Stimulated activated naive B cell treated with anti-CD40 and anti-IgM and Interleukin-4, amounts not matched to agents 10 μg/mL and 1 μg/mL and 100 μg/mL, for 72 hours (primary cell): ENCODE results near the gene FLVCR2.
A peak's percentile ranks its signal among the peaks of the same experiment; 100 is the strongest.

Source experiments
- ATAC-seq, 2 donors: fragments of 150-1000 bp; cut with Tn5 transposase; replicated peaks; 2 replicates each; pipeline ENCODE4 v1.10.0; 2021; ENCODE audit warnings: moderate library complexity in 1 of 2
- DNase-seq: peaks from one replicate; pipeline ENCODE4 v3.0.0; 2021
- H3K27ac Mint-ChIP-seq: one replicate; pipeline ENCODE4 v1.8.0; 2022; ENCODE audit warnings: mild to moderate bottlenecking, mixed read lengths
- H3K27me3 Mint-ChIP-seq, 2 donors: one replicate each; pipeline ENCODE4 v1.8.0; 2022; ENCODE audit warnings: mixed read lengths in 2 of 2
- H3K36me3 Mint-ChIP-seq, 2 donors: one replicate each; pipeline ENCODE4 v1.8.0; 2022; ENCODE audit warnings: mixed read lengths in 2 of 2, mild to moderate bottlenecking in 1 of 2
- H3K4me1 Mint-ChIP-seq, 2 donors: one replicate each; pipeline ENCODE4 v1.8.0; 2022; ENCODE audit warnings: mixed read lengths in 2 of 2, mild to moderate bottlenecking in 1 of 2
- H3K4me3 Mint-ChIP-seq, 2 donors: one replicate each; pipeline ENCODE4 v1.8.0; 2022; ENCODE audit warnings: mild to moderate bottlenecking in 2 of 2, mixed read lengths in 2 of 2, moderate library complexity in 1 of 2
- H3K9me3 Mint-ChIP-seq, 2 donors: one replicate each; pipeline ENCODE4 v1.8.0; 2022; ENCODE audit warnings: mixed read lengths in 2 of 2, mild to moderate bottlenecking in 1 of 2

The FLVCR2 gene

GRCh38 chr14:75563931-75564330 is 14.5 kb upstream of the FLVCR2 start:
- Mint-ChIP-seq H3K27ac (no peak overlapping the region), H3K4me3 (no peak overlapping the region), H3K27me3 (peaks cover 5 to 10% of the 10 kb centered on the region in 2 donors), H3K9me3 (peaks cover 0 to 4% of the 10 kb centered on the region in 2 donors), H3K36me3 (peaks cover 3 to 32% of the 10 kb centered on the region in 2 donors), H3K4me1 (peaks cover 44 to 52% of the 10 kb centered on the region in 2 donors)
- no peak for ATAC-seq
- DNase-seq: no peak

GRCh38 chr14:75565056-75565455 is 13.4 kb upstream of the FLVCR2 start:
- Mint-ChIP-seq H3K9me3 (peaks cover 0 to 4% of the 10 kb centered on the region in 2 donors), H3K36me3 (peaks cover 4 to 35% of the 10 kb centered on the region in 2 donors), H3K27ac (no peak overlapping the region), H3K4me3 (no peak overlapping the region), H3K27me3 (peaks cover 5 to 10% of the 10 kb centered on the region in 2 donors), H3K4me1 (peaks cover 34 to 40% of the 10 kb centered on the region in 2 donors)
- DNase-seq (no peak), ATAC-seq (no peak)

GRCh38 chr14:75566321-75566720 is 12.1 kb upstream of the FLVCR2 start:
- Mint-ChIP-seq H3K4me3 (no peak overlapping the region), H3K36me3 (peaks cover 8 to 40% of the 10 kb centered on the region in 2 donors), H3K27me3 (peaks cover 5 to 10% of the 10 kb centered on the region in 2 donors), H3K9me3 (peaks cover 0 to 4% of the 10 kb centered on the region in 2 donors), H3K4me1 (peaks cover 28% of the 10 kb centered on the region in 2 donors), H3K27ac (peak overlapping the region; percentile 81)
- DNase-seq: no peak
- ATAC-seq: peak; percentile 51 to 54

DNA sequence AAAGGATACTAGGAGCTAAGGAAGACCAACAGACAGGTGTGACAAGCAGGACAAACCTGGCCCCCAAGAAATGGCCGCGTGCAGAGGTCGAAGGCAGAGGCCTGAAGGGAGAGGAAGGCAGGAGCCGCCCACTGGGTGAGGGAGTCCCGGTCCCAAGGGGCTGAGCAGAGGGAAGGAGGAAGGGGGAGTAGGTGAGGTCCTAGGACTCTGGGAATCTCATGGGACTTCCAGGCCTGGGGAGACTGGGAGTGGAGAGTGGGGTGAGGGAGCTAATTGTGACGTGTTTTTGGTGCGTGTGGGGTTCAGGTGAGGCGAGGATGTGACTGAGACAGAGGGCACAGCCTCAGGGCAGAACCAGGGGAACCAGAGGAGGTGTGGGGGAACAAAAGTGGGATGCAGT is 11.7 kb upstream of the FLVCR2 start:
- Mint-ChIP-seq H3K9me3 (peaks cover 0 to under 1% of the 10 kb centered on the region in 2 donors), H3K27ac (peak overlapping the region; percentile 81), H3K4me3 (no peak overlapping the region), H3K27me3 (peaks cover 9 to 14% of the 10 kb centered on the region in 2 donors), H3K36me3 (peaks cover 6 to 42% of the 10 kb centered on the region in 2 donors), H3K4me1 (peaks cover 23% of the 10 kb centered on the region in 2 donors)
- DNase-seq (no peak), ATAC-seq (no peak)

DNA sequence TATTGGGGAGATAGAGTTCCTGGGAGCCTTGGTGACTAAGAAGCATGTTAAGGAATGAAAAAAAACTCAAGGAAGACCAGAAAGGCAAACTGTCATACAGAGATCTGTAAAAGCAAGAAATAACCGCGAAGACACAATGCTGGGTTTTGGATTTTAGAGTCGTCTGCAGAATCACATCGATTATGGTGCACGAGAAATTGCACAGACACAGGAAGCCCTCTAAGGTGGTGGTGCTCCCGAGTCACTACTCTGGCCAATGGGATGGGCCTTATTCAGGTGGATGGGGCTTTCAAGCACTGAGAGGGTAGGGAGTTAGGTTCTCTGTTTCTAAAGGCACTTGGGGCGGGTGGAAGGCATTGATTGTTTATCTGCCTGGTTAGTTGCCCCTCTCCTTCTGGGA is 10.3 kb upstream of the FLVCR2 start:
- H3K4me3 Mint-ChIP-seq: no peak overlapping the region
- H3K27ac Mint-ChIP-seq: no peak overlapping the region
- no peaks in the 10 kb centered on the region for H3K9me3 Mint-ChIP-seq
- H3K4me1 Mint-ChIP-seq: peaks cover 10 to 17% of the 10 kb centered on the region in 2 donors
- peaks cover 18 to 22% of the 10 kb centered on the region in 2 donors for H3K27me3 Mint-ChIP-seq
- DNase-seq (no peak), ATAC-seq (no peak)
- peaks cover 7 to 44% of the 10 kb centered on the region in 2 donors for H3K36me3 Mint-ChIP-seq

GRCh38 chr14:75568791-75569190 is 9.6 kb upstream of the FLVCR2 start:
- no peak overlapping the region for H3K27ac Mint-ChIP-seq

GRCh38 chr14:75570797-75571196 is 7.6 kb upstream of the FLVCR2 start:
- Mint-ChIP-seq H3K27ac (no peak overlapping the region), H3K9me3 (no peaks in the 10 kb centered on the region), H3K4me3 (no peak overlapping the region), H3K27me3 (peaks cover 22 to 26% of the 10 kb centered on the region in 2 donors), H3K36me3 (peaks cover 7 to 40% of the 10 kb centered on the region in 2 donors), H3K4me1 (peaks cover 10 to 15% of the 10 kb centered on the region in 2 donors)
- ATAC-seq (peak; percentile 40 to 57), DNase-seq (no peak)

More at GRCh38 chr14:75568791-75569190, 9.6 kb upstream of the FLVCR2 start:
- peaks cover 22% of the 10 kb centered on the region in 2 donors for H3K27me3 Mint-ChIP-seq
- H3K4me3 Mint-ChIP-seq: no peak overlapping the region
- DNase-seq (no peak), ATAC-seq (no peak)
- peaks cover 10 to 17% of the 10 kb centered on the region in 2 donors for H3K4me1 Mint-ChIP-seq
- H3K36me3 Mint-ChIP-seq: peaks cover 7 to 44% of the 10 kb centered on the region in 2 donors
- H3K9me3 Mint-ChIP-seq: no peaks in the 10 kb centered on the region

GRCh38 chr14:75572104-75572503 is 6.3 kb upstream of the FLVCR2 start:
- Mint-ChIP-seq H3K4me1 (peaks cover 11 to 18% of the 10 kb centered on the region in 2 donors), H3K4me3 (no peak overlapping the region), H3K36me3 (peaks cover 7 to 29% of the 10 kb centered on the region in 2 donors), H3K27ac (no peak overlapping the region), H3K27me3 (peaks cover 11 to 22% of the 10 kb centered on the region in 2 donors), H3K9me3 (no peaks in the 10 kb centered on the region)
- no peak for DNase-seq
- ATAC-seq: no peak

GRCh38 chr14:75577090-75577489 is 1.3 kb upstream of the FLVCR2 start:
- H3K27ac Mint-ChIP-seq: peak overlapping the region; percentile 91
- ATAC-seq: peak; percentile 78 to 81

GRCh38 chr14:75577729-75578101 is 705 bp upstream of the FLVCR2 start:
- no peaks in the 10 kb centered on the region for H3K9me3 Mint-ChIP-seq
- ATAC-seq (peak; percentile 84), DNase-seq (peak; percentile 70)
- peak overlapping the region; percentile 92 to 94 for H3K4me3 Mint-ChIP-seq
- peaks cover 26 to 37% of the 10 kb centered on the region in 2 donors for H3K4me1 Mint-ChIP-seq
- peaks cover 0 to 3% of the 10 kb centered on the region in 2 donors for H3K36me3 Mint-ChIP-seq
- H3K27ac Mint-ChIP-seq: peak overlapping the region; percentile 91
- peaks cover 3 to 8% of the 10 kb centered on the region in 2 donors for H3K27me3 Mint-ChIP-seq

More at GRCh38 chr14:75577090-75577489, 1.3 kb upstream of the FLVCR2 start:
- peaks cover 1 to 8% of the 10 kb centered on the region in 2 donors for H3K36me3 Mint-ChIP-seq
- peak; percentile 39 for DNase-seq
- peaks cover 26 to 37% of the 10 kb centered on the region in 2 donors for H3K4me1 Mint-ChIP-seq
- H3K4me3 Mint-ChIP-seq: peak overlapping the region in 1 of 2 donors; percentile 94
- H3K27me3 Mint-ChIP-seq: peaks cover 7 to 14% of the 10 kb centered on the region in 2 donors
- no peaks in the 10 kb centered on the region for H3K9me3 Mint-ChIP-seq

DNA sequence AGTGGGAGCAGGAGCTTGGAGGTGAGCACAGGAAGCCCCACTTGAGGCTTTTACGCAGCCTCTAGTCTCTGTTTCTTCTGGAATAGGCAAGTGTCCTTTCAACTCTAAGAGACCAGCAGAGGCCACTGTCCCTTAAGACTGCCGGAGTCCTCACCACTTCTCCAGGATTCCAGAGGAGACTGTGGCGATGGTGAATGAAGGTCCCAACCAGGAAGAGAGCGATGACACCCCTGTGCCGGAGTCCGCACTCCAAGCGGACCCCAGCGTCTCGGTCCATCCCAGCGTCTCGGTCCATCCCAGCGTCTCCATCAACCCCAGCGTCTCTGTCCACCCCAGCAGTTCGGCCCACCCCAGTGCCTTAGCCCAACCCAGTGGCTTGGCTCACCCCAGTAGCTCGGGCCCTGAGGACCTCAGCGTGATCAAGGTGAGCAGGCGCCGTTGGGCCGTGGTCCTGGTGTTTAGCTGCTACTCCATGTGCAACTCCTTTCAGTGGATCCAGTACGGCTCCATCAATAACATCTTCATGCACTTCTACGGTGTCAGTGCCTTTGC is 442 bp downstream of the FLVCR2 start:
- peaks cover 3 to 4% of the 10 kb centered on the region in 2 donors for H3K27me3 Mint-ChIP-seq
- H3K9me3 Mint-ChIP-seq: no peaks in the 10 kb centered on the region
- H3K27ac Mint-ChIP-seq: peak overlapping the region; percentile 77
- peak overlapping the region; percentile 92 to 94 for H3K4me3 Mint-ChIP-seq
- DNase-seq (no peak), ATAC-seq (peak in 1 of 2 donors; percentile 13)
- peaks cover 0 to 3% of the 10 kb centered on the region in 2 donors for H3K36me3 Mint-ChIP-seq
- peaks cover 26 to 37% of the 10 kb centered on the region in 2 donors for H3K4me1 Mint-ChIP-seq

- Mint-ChIP-seq H3K27ac (no peak overlapping the region), H3K9me3 (no peaks in the 10 kb centered on the region), H3K4me1 (peaks cover 26 to 37% of the 10 kb centered on the region in 2 donors), H3K36me3 (peaks cover 0 to 3% of the 10 kb centered on the region in 2 donors), H3K27me3 (peaks cover 0 to 3% of the 10 kb centered on the region in 2 donors), H3K4me3 (peak overlapping the region; percentile 92 to 94)
- no peak for ATAC-seq
- DNase-seq: no peak
These were observed 981 bp downstream of the FLVCR2 start for GRCh38 chr14:75579338-75579864.

DNA sequence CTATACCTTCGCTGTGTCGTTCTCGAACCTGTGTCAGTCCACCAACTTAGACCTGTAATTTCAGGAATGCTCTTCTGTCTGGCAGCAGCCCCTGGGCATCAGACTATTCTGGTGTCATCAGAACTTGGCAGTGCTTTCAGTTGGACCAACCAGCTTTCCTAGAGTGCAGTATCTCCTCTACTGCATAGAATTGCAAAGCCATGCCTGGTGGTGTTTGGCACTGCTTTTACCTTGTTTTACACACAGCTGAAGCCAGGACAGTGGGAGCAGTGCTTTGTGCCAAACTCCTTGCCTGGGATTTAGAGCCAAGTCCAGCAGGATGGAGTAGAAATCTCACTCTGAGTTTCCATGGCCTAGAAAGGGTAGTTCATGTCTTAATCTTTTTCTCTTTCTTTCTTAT is 1.5 kb downstream of the FLVCR2 start:
- ATAC-seq (no peak), DNase-seq (no peak)
- H3K4me1 Mint-ChIP-seq: peaks cover 26 to 37% of the 10 kb centered on the region in 2 donors
- peaks cover 0 to 3% of the 10 kb centered on the region in 2 donors for H3K36me3 Mint-ChIP-seq
- H3K27ac Mint-ChIP-seq: no peak overlapping the region
- peaks cover 5 to 6% of the 10 kb centered on the region in 2 donors for H3K27me3 Mint-ChIP-seq
- peak overlapping the region in 1 of 2 donors; percentile 94 for H3K4me3 Mint-ChIP-seq
- H3K9me3 Mint-ChIP-seq: no peaks in the 10 kb centered on the region

- Mint-ChIP-seq H3K4me3 (no peak overlapping the region), H3K4me1 (peaks cover 11 to 12% of the 10 kb centered on the region in 2 donors), H3K27me3 (peaks cover 6% of the 10 kb centered on the region in 2 donors), H3K27ac (no peak overlapping the region), H3K36me3 (peaks cover 5 to 20% of the 10 kb centered on the region in 2 donors), H3K9me3 (peaks cover 2 to 4% of the 10 kb centered on the region in 2 donors)
- no peak for ATAC-seq
- DNase-seq: no peak
These were observed 9.0 kb downstream of the FLVCR2 start for GRCh38 chr14:75587388-75587787.

DNA sequence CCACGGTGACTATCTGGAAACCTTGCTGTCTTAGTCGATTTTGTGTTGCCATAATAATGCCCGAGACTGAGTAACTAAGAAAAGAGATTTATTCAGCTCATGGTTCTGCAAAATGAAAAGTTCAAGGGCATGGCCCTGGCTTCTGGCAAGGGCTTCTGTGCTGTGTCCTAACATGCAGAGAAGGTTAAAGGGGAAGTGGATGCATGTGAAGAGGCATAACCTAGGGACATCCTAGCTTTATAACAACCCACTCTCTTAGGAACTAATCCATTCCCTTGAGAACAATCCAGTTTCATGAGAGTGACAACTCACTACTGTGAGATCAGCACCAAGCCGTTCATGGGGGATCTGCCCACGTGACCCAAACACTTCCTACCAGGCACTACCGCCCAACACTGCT is 11.5 kb downstream of the FLVCR2 start:
- no peak for DNase-seq
- Mint-ChIP-seq H3K4me1 (peaks cover 11 to 16% of the 10 kb centered on the region in 2 donors), H3K27ac (no peak overlapping the region), H3K36me3 (peaks cover 9 to 31% of the 10 kb centered on the region in 2 donors), H3K27me3 (peaks cover 1 to 2% of the 10 kb centered on the region in 2 donors), H3K4me3 (no peak overlapping the region), H3K9me3 (peaks cover 2 to 4% of the 10 kb centered on the region in 2 donors)
- peak; percentile 38 to 46 for ATAC-seq
